Osteoblast (primary cell): ENCODE data around the gene IRF4. TPM values are rescaled to one million over a fixed set of nuclear protein-coding genes. Genes with fewer than 3 reads are reported as not detected.

Experiments
- DNase-seq: peaks from one replicate; pipeline ENCODE4 v3.0.0; 2011; ENCODE audit warnings: low spot score, mixed read lengths; ENCODE audit not compliant: insufficient read length; ENCODE audit errors: missing footprints
- H2AFZ ChIP-seq: 2 replicates; pipeline ENCODE4 v1.6.0; 2011; ENCODE audit warnings: mild to moderate bottlenecking, low read length
- H3K27ac ChIP-seq: 2 replicates; pipeline ENCODE4 v1.5.1; 2011; ENCODE audit warnings: mild to moderate bottlenecking, low read depth, low read length, moderate library complexity
- H3K27me3 ChIP-seq: 2 replicates; pipeline ENCODE4 v1.6.0; 2012; ENCODE audit warnings: mild to moderate bottlenecking, control low read depth, inconsistent platforms, low read length, moderate library complexity; ENCODE audit not compliant: insufficient read depth
- H3K36me3 ChIP-seq: 2 replicates; pipeline ENCODE4 v1.5.1; 2011; ENCODE audit warnings: mild to moderate bottlenecking, low read length, control low read depth, moderate library complexity; ENCODE audit not compliant: insufficient read depth
- H3K4me1 ChIP-seq: 2 replicates; pipeline ENCODE4 v1.5.1; 2011; ENCODE audit warnings: mild to moderate bottlenecking, low read length, control low read depth, moderate library complexity; ENCODE audit not compliant: insufficient read depth
- H3K4me2 ChIP-seq: 2 replicates; pipeline ENCODE4 v1.6.0; 2011; ENCODE audit warnings: mild to moderate bottlenecking, low read length; ENCODE audit not compliant: insufficient read depth
- H3K4me3 ChIP-seq: fragments of 200-600 bp; sonication (generic); 3 replicates; pipeline ENCODE4 v1.5.1; 2012; ENCODE audit warnings: mild to moderate bottlenecking, low read length, inconsistent platforms; ENCODE audit not compliant: insufficient read depth
- H3K79me2 ChIP-seq: 2 replicates; pipeline ENCODE4 v1.6.0; 2012; ENCODE audit warnings: mild to moderate bottlenecking, low read length, control low read depth, inconsistent platforms; ENCODE audit not compliant: insufficient read depth
- H3K9me3 ChIP-seq: 2 replicates; pipeline ENCODE4 v1.5.1; 2011; ENCODE audit warnings: low read depth, low read length, control low read depth
- H4K20me1 ChIP-seq: 2 replicates; pipeline ENCODE4 v1.6.0; 2012; ENCODE audit warnings: mild to moderate bottlenecking, low read length, control low read depth; ENCODE audit not compliant: insufficient read depth
- total RNA-seq: library from RNA; depleted of rRNA; stranded (reverse); fragments of >200 nt; gene quantifications from 2 replicates; pipeline ENCODE4 v1.2.3, GENCODE V29; 2012
- TF ChIP-seq, protein P1 (sequence below): IDR thresholded peaks from 2 replicates; pipeline ENCODE4 v1.5.1; 2011; ENCODE audit warnings: mild to moderate bottlenecking, low read depth, low read length, moderate library complexity; ENCODE audit errors: extremely low read depth

IRF4 gene
- total RNA-seq, 1 donor: under 0.01 TPM

GRCh38 chr6:389622-390021 is 1.9 kb upstream of the IRF4 start:
- Histone ChIP-seq H4K20me1 (no peaks in the 10 kb centered on the region), H2AFZ (no peak overlapping the region), H3K79me2 (no peaks in the 10 kb centered on the region), H3K9me3 (no peaks in the 10 kb centered on the region), H3K4me1 (peaks cover 3% of the 10 kb centered on the region), H3K4me3 (no peak overlapping the region), H3K36me3 (no peaks in the 10 kb centered on the region), H3K27ac (no peak overlapping the region), H3K27me3 (peaks cover 63% of the 10 kb centered on the region), H3K4me2 (no peak overlapping the region)
- peak; percentile 83 for DNase-seq
- TF ChIP-seq, protein P1, sequence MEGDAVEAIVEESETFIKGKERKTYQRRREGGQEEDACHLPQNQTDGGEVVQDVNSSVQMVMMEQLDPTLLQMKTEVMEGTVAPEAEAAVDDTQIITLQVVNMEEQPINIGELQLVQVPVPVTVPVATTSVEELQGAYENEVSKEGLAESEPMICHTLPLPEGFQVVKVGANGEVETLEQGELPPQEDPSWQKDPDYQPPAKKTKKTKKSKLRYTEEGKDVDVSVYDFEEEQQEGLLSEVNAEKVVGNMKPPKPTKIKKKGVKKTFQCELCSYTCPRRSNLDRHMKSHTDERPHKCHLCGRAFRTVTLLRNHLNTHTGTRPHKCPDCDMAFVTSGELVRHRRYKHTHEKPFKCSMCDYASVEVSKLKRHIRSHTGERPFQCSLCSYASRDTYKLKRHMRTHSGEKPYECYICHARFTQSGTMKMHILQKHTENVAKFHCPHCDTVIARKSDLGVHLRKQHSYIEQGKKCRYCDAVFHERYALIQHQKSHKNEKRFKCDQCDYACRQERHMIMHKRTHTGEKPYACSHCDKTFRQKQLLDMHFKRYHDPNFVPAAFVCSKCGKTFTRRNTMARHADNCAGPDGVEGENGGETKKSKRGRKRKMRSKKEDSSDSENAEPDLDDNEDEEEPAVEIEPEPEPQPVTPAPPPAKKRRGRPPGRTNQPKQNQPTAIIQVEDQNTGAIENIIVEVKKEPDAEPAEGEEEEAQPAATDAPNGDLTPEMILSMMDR: no peak

- Histone ChIP-seq H3K9me3 (no peaks in the 10 kb centered on the region), H3K79me2 (no peaks in the 10 kb centered on the region), H3K27ac (no peak overlapping the region), H3K4me2 (peak overlapping the region; percentile 43), H3K4me1 (peaks cover 3% of the 10 kb centered on the region), H3K4me3 (peak overlapping the region; percentile 25), H3K27me3 (peaks cover 77% of the 10 kb centered on the region), H3K36me3 (no peaks in the 10 kb centered on the region), H2AFZ (no peak overlapping the region), H4K20me1 (no peaks in the 10 kb centered on the region)
- TF ChIP-seq, protein P1: no peak
- DNase-seq: peak; percentile 91
Measured at GRCh38 chr6:390914-391558, 516 bp upstream of the IRF4 start.

DNA sequence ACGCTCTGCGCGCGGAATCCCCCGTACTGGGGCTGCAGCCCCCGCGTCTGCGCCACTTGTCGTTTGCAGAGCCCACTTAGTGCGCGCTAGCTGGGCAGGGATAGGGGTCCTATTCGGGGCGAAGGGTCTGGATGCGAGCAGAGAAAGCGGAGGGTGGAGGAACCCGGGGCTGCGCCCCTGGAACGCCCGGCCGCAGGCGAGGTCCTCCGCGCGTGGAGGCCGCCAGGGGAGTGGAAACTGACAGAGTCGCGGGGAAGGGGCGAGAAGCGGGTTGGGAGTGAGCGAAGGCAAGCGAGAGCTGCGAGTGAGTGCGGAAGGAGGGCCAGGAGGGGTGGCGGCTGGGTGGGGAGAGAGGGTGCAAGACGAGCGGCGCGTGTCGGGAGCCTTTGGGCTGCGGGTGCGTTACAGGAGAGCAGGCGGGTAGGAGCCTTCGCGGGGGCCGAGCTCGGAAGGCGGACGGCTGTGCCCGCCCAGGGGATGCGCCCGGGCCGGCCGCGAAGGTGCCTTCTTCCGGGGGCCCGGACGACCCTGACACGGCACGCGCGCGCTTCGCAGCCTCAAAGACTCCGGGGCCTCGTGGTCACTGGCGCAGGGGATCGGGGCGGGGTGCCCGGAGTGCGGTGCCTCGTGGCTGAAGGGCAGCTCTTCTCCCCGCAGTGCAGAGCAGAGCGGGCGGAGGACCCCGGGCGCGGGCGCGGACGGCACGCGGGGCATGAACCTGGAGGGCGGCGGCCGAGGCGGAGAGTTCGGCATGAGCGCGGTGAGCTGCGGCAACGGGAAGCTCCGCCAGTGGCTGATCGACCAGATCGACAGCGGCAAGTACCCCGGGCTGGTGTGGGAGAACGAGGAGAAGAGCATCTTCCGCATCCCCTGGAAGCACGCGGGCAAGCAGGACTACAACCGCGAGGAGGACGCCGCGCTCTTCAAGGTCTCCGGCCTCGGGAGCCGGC is 1.2 kb downstream of the IRF4 start:
- Histone ChIP-seq H3K79me2 (no peaks in the 10 kb centered on the region), H3K27ac (no peak overlapping the region), H3K9me3 (no peaks in the 10 kb centered on the region), H3K4me3 (no peak overlapping the region), H4K20me1 (no peaks in the 10 kb centered on the region), H3K27me3 (peaks cover 80% of the 10 kb centered on the region), H3K36me3 (no peaks in the 10 kb centered on the region), H3K4me1 (peaks cover 3% of the 10 kb centered on the region), H2AFZ (no peak overlapping the region), H3K4me2 (no peak overlapping the region)
- TF ChIP-seq, protein P1: no peak
- peak; percentile 79 for DNase-seq
